Liver (tissue), 9 donors: ENCODE measurements around the gene NPPC. TPM values are rescaled to one million over a fixed set of nuclear protein-coding genes. Genes with fewer than 3 reads are reported as not detected.

ENCODE experiments used
- DNase-seq: peaks from one replicate; pipeline ENCODE4 v3.0.0-alpha.2; 2017; ENCODE audit warnings: low spot score
- H3K27ac ChIP-seq, 2 donors: one replicate each; pipeline ENCODE4 v1.7.0; 2013; ENCODE audit warnings: inconsistent platforms in 2 of 2, low read length in 2 of 2, control low read depth in 1 of 2, low read depth in 1 of 2, mild to moderate bottlenecking in 1 of 2
- H3K27me3 ChIP-seq, 4 donors: one replicate each; pipeline versions ENCODE4 v1.6.1 to v1.7.0; 2013; ENCODE audit warnings: low read length in 3 of 4, inconsistent platforms in 1 of 4, mild to moderate bottlenecking in 1 of 4, moderate library complexity in 1 of 4; ENCODE audit not compliant: control insufficient read depth in 4 of 4, insufficient read depth in 4 of 4
- H3K36me3 ChIP-seq, 4 donors: one replicate each; pipeline versions ENCODE4 v1.6.1 to v1.7.0; 2013; ENCODE audit warnings: low read length in 3 of 4, mild to moderate bottlenecking in 3 of 4, low read depth in 1 of 4, moderate library complexity in 1 of 4; ENCODE audit not compliant: control insufficient read depth in 4 of 4, insufficient read depth in 3 of 4
- H3K4me1 ChIP-seq, 4 donors: one replicate each; pipeline versions ENCODE4 v1.6.1 to v1.7.0; 2013; ENCODE audit warnings: low read length in 3 of 4, mild to moderate bottlenecking in 3 of 4, moderate library complexity in 1 of 4; ENCODE audit not compliant: control insufficient read depth in 4 of 4, insufficient read depth in 4 of 4
- H3K4me3 ChIP-seq, 3 donors: one replicate each; pipeline versions ENCODE4 v1.6.1 to v1.7.0; 2013; ENCODE audit warnings: low read length in 3 of 3, control low read depth in 1 of 3, low read depth in 1 of 3, mild to moderate bottlenecking in 1 of 3
- H3K9ac ChIP-seq, 2 donors: one replicate each; pipeline ENCODE4 v1.7.0; 2013; ENCODE audit warnings: low read length in 2 of 2, mild to moderate bottlenecking in 2 of 2, moderate library complexity in 2 of 2, control low read depth in 1 of 2, low read depth in 1 of 2
- H3K9me3 ChIP-seq, 4 donors: one replicate each; pipeline versions ENCODE4 v1.6.1 to v1.7.0; 2013; ENCODE audit warnings: low read length in 3 of 4; ENCODE audit not compliant: control insufficient read depth in 4 of 4
- ATF3 ChIP-seq: IDR thresholded peaks from 2 replicates; pipeline ENCODE4 v1.6.1; 2016; ENCODE audit warnings: antibody characterized with exemption
- CTCF ChIP-seq: fragments of 150-350 bp; IDR thresholded peaks from 2 replicates; pipeline ENCODE4 v1.5.1; 2017; ENCODE audit warnings: improper control_type of control experiment, low read depth, low read length; ENCODE audit not compliant: missing input control
- EGR1 ChIP-seq, 2 donors: IDR thresholded peaks; 2 replicates each; pipeline ENCODE4 v1.6.1; 2016 to 2018; ENCODE audit warnings: antibody characterized with exemption in 2 of 2, low read depth in 2 of 2
- FOXA1 ChIP-seq: IDR thresholded peaks from 2 replicates; pipeline ENCODE4 v1.6.1; 2016; ENCODE audit warnings: antibody characterized with exemption
- FOXA2 ChIP-seq: IDR thresholded peaks from 2 replicates; pipeline ENCODE4 v1.6.1; 2016; ENCODE audit warnings: antibody characterized with exemption
- GABPA ChIP-seq, 2 donors: IDR thresholded peaks in 1 of 2; conservative IDR thresholded peaks in 1 of 2; 2 replicates each; pipeline ENCODE4 v1.6.1; 2016; ENCODE audit warnings: antibody characterized with exemption in 2 of 2, mild to moderate bottlenecking in 1 of 2, moderate library complexity in 1 of 2
- HNF4A ChIP-seq, 2 donors: conservative IDR thresholded peaks; 2 replicates each; pipeline ENCODE4 v1.6.1; 2016; ENCODE audit warnings: antibody characterized with exemption in 2 of 2, mild to moderate bottlenecking in 2 of 2
- JUND ChIP-seq, 2 donors: IDR thresholded peaks; 2 replicates each; pipeline ENCODE4 v1.6.1; 2016; ENCODE audit warnings: antibody characterized with exemption in 2 of 2
- MAX ChIP-seq: IDR thresholded peaks from 2 replicates; pipeline ENCODE4 v1.6.1; 2016; ENCODE audit warnings: antibody characterized with exemption
- NR2F2 ChIP-seq: IDR thresholded peaks from 2 replicates; pipeline ENCODE4 v1.6.1; 2016; ENCODE audit warnings: antibody characterized with exemption
- REST ChIP-seq: IDR thresholded peaks from 2 replicates; pipeline ENCODE4 v1.6.1; 2016; ENCODE audit warnings: antibody characterized with exemption, mild to moderate bottlenecking
- RXRA ChIP-seq, 2 donors: IDR thresholded peaks; 2 replicates each; pipeline ENCODE4 v1.6.1; 2017 to 2018; ENCODE audit warnings: antibody characterized with exemption in 2 of 2, mild to moderate bottlenecking in 1 of 2
- YY1 ChIP-seq: IDR thresholded peaks from 2 replicates; pipeline ENCODE4 v1.6.1; 2016; ENCODE audit warnings: antibody characterized with exemption, mild to moderate bottlenecking
- ZBTB33 ChIP-seq: IDR thresholded peaks from 2 replicates; pipeline ENCODE4 v1.6.1; 2016; ENCODE audit warnings: antibody characterized with exemption
- WGBS: extraction: QIAGEN DNeasy Blood & Tissue Kit; methylation state at CpG from one replicate; pipeline ENCODE4 v1.1.7; 2013; 5-methylcytosine and 5-hydroxymethylcytosine counted together
- polyA plus RNA-seq, 2 donors: library from polyadenylated mRNA; stranded (reverse) in 1 of 2; unstranded in 1 of 2; fragments of 200-250 nt in 1 of 2; fragments of >200 nt in 1 of 2; fragmentation: Nextera tagmentation in 1 of 2; extraction: Ambion mirVana in 1 of 2; gene quantifications; one replicate each; pipeline versions ENCODE4 v1.2.1 to v1.2.3, GENCODE V29; 2013 to 2015
- total RNA-seq, 2 donors: library from RNA; depleted of rRNA; stranded (reverse); fragments of >200 nt; gene quantifications; one replicate each; pipeline ENCODE4 v1.2.3, GENCODE V29; 2014
- donor health status: healthy.
- donor health status: healthy.
- donor health status: healthy.
- donor health status: healthy.
- donor health status: healthy.

Gene NPPC
- total and polyA plus RNA-seq, 4 donors: 0.47 TPM; not detected in 3

- no peak for DNase-seq
Observed at GRCh38 chr2:231957913-231958763, 31.9 kb upstream of the NPPC start.

More at GRCh38 chr2:231957913-231958763, 31.9 kb upstream of the NPPC start:
- Histone ChIP-seq H3K4me3 (no peak overlapping the region), H3K36me3 (no peaks in the 10 kb centered on the region), H3K4me1 (peaks cover 2 to 16% (median 11%) of the 10 kb centered on the region in 4 donors), H3K27me3 (peaks cover 0 to 3% (median 0%) of the 10 kb centered on the region in 4 donors), H3K27ac (no peak overlapping the region), H3K9me3 (no peaks in the 10 kb centered on the region), H3K9ac (no peak overlapping the region)
- TF ChIP-seq MAX: no peak
- no peak for TF ChIP-seq ATF3
- no peak for TF ChIP-seq ZBTB33
- no peak for TF ChIP-seq FOXA1
- TF ChIP-seq EGR1 (IDR thresholded peaks at IDR 0.05; ENCODE audit: low read depth in 2 of 2): no peak
- no peak for TF ChIP-seq JUND (IDR thresholded peaks at IDR 0.05)
- no peak for TF ChIP-seq RXRA (IDR thresholded peaks at IDR 0.05)
- no peak for TF ChIP-seq YY1
- no peak for TF ChIP-seq GABPA (IDR thresholded peaks at IDR 0.05 in 1 of 2, conservative IDR thresholded peaks at IDR 0.05 in 1 of 2)
- TF ChIP-seq FOXA2: no peak
- no peak for TF ChIP-seq REST
- TF ChIP-seq CTCF: no peak
- TF ChIP-seq NR2F2: no peak
- no peak for TF ChIP-seq HNF4A (conservative IDR thresholded peaks at IDR 0.05)
- WGBS: 76% methylated on average over 4 of the region's 4 CpGs
